H1 (cell line): Measurements from ENCODE around the gene AFF2. TPM values are rescaled to one million over a fixed set of nuclear protein-coding genes. Genes with fewer than 3 reads are reported as not detected.

ENCODE experiments used
- CTCF ChIA-PET: fragments of 300-600 bp; sonication (Branson Sonifier 250); formaldehyde crosslinking; loops from one replicate; lab custom pipeline; 2021; ENCODE audit not compliant: partially characterized antibody; lab: Charles Lee
- POLR2A ChIA-PET: fragments of 300-600 bp; sonication (Branson Sonifier 250); formaldehyde crosslinking; loops from one replicate; lab custom pipeline; 2021; ENCODE audit warnings: inconsistent platforms; ENCODE audit not compliant: partially characterized antibody; lab: Charles Lee
- DNase-seq, 2 experiments: peaks; one replicate each; pipeline versions ENCODE4 v3.0.0 to v3.0.0-alpha.2; 2010 to 2022; ENCODE audit warnings: low spot score in 2 of 2, low read depth in 1 of 2, mixed read lengths in 1 of 2
- FAIRE-seq: peaks from 2 replicates; lab custom pipeline; 2011; peaks lifted over from hg19 to GRCh38; lab: Jason Lieb, UNC
- H2AFZ ChIP-seq: 2 replicates; pipeline ENCODE4 v1.8.1; 2012; ENCODE audit warnings: low read length, inconsistent platforms
- H2AK5ac ChIP-seq: 2 replicates; pipeline ENCODE4 v1.6.1; 2013; ENCODE audit warnings: low read depth, low read length
- H2BK120ac ChIP-seq: replicated peaks from 2 replicates; pipeline ENCODE3; 2013; ENCODE audit warnings: low read depth, low read length, inconsistent platforms
- H2BK12ac ChIP-seq: 2 replicates; pipeline ENCODE4 v1.6.1; 2013; ENCODE audit warnings: low read depth, low read length
- H2BK15ac ChIP-seq: 2 replicates; pipeline ENCODE4 v1.6.1; 2013; ENCODE audit warnings: low read length
- H2BK20ac ChIP-seq: 2 replicates; pipeline ENCODE4 v1.6.1; 2013; ENCODE audit warnings: low read length
- H2BK5ac ChIP-seq: 2 replicates; pipeline ENCODE4 v1.6.1; 2013; ENCODE audit warnings: low read depth, low read length
- H3K14ac ChIP-seq: 2 replicates; pipeline ENCODE4 v1.6.1; 2013; ENCODE audit warnings: inconsistent platforms; ENCODE audit not compliant: insufficient read length
- H3K18ac ChIP-seq: 2 replicates; pipeline ENCODE4 v1.6.1; 2013; ENCODE audit warnings: low read length; ENCODE audit errors: extremely low read depth
- H3K23ac ChIP-seq: 2 replicates; pipeline ENCODE4 v1.6.1; 2013; ENCODE audit warnings: inconsistent platforms; ENCODE audit not compliant: insufficient read length
- H3K23me2 ChIP-seq: 2 replicates; pipeline ENCODE4 v1.6.1; 2013; ENCODE audit warnings: low read depth, low read length
- H3K27ac ChIP-seq: 2 replicates; pipeline ENCODE4 v1.6.1; 2011; ENCODE audit warnings: low read depth, low read length, inconsistent platforms
- H3K27me3 ChIP-seq, 4 experiments: replicated peaks in 1 of 4; 1 replicate in 1 of 4; 2 replicates in 3 of 4; pipeline versions ENCODE4 v1.6.1 to v1.8.1; 2011 to 2013; ENCODE audit warnings: low read length in 3 of 4, mild to moderate bottlenecking in 3 of 4, inconsistent platforms in 2 of 4, mixed read lengths in 2 of 4, moderate library complexity in 1 of 4; ENCODE audit not compliant: control insufficient read depth in 3 of 4, insufficient read depth in 3 of 4; ENCODE audit errors: extremely low read depth in 1 of 4
- H3K36me3 ChIP-seq, 4 experiments: 2 replicates each; pipeline versions ENCODE4 v1.6.1 to v1.8.1; 2011 to 2013; ENCODE audit warnings: mild to moderate bottlenecking in 4 of 4, low read length in 3 of 4, moderate library complexity in 2 of 4, control low read depth in 1 of 4, inconsistent platforms in 1 of 4; ENCODE audit not compliant: insufficient read depth in 4 of 4, control insufficient read depth in 2 of 4
- H3K4ac ChIP-seq: replicated peaks from 2 replicates; pipeline ENCODE3; 2013; ENCODE audit warnings: low read length, low read depth, mixed read lengths, inconsistent platforms; ENCODE audit not compliant: insufficient read length
- H3K4me1 ChIP-seq, 4 experiments: replicated peaks in 1 of 4; 1 replicate in 1 of 4; 2 replicates in 3 of 4; pipeline versions ENCODE4 v1.6.1 to v1.8.1; 2011 to 2013; ENCODE audit warnings: low read length in 3 of 4, inconsistent platforms in 2 of 4, mixed read lengths in 1 of 4; ENCODE audit not compliant: insufficient read depth in 4 of 4, control insufficient read depth in 3 of 4
- H3K4me2 ChIP-seq, 2 experiments: 2 replicates each; pipeline versions ENCODE4 v1.6.1 to v1.8.1; 2011 to 2013; ENCODE audit warnings: low read depth in 2 of 2, low read length in 2 of 2, control low read depth in 1 of 2, inconsistent platforms in 1 of 2, mild to moderate bottlenecking in 1 of 2; ENCODE audit not compliant: insufficient read depth in 1 of 2
- H3K4me3 ChIP-seq, 4 experiments: fragments of 200-600, 300-600 bp in 1 of 4; sonication (generic), shearing (Covaris generic), sonication (Bioruptor Twin) in 1 of 4; 2 replicates each; pipeline versions ENCODE4 v1.5.1 to v1.8.1; 2011 to 2016; ENCODE audit warnings: low read length in 4 of 4, low read depth in 3 of 4, control low read depth in 2 of 4, inconsistent platforms in 2 of 4, mild to moderate bottlenecking in 2 of 4, mixed read lengths in 1 of 4, moderate library complexity in 1 of 4; ENCODE audit not compliant: insufficient read depth in 2 of 4; ENCODE audit errors: extremely low read depth in 1 of 4
- H3K56ac ChIP-seq: replicated peaks from 2 replicates; pipeline ENCODE3; 2013; ENCODE audit warnings: low read depth, mild to moderate bottlenecking, mixed read lengths, low read length, inconsistent platforms; ENCODE audit not compliant: insufficient read length
- H3K79me1 ChIP-seq: 2 replicates; pipeline ENCODE4 v1.6.1; 2013; ENCODE audit warnings: low read depth, low read length, control low read depth
- H3K79me2 ChIP-seq, 2 experiments: 2 replicates each; pipeline versions ENCODE4 v1.6.1 to v1.8.1; 2012 to 2013; ENCODE audit warnings: low read length in 2 of 2, mild to moderate bottlenecking in 2 of 2, inconsistent platforms in 1 of 2; ENCODE audit not compliant: insufficient read depth in 2 of 2, control insufficient read depth in 1 of 2
- H3K9ac ChIP-seq, 4 experiments: replicated peaks in 1 of 4; 1 replicate in 1 of 4; 2 replicates in 3 of 4; pipeline versions ENCODE4 v1.6.1 to v1.8.1; 2011 to 2013; ENCODE audit warnings: low read depth in 3 of 4, low read length in 3 of 4, control low read depth in 2 of 4, mild to moderate bottlenecking in 2 of 4, moderate library complexity in 2 of 4, inconsistent platforms in 1 of 4; ENCODE audit errors: extremely low read depth in 1 of 4
- H3K9me3 ChIP-seq, 2 experiments: 2 replicates each; pipeline versions ENCODE4 v1.6.1 to v1.8.1; 2012 to 2013; ENCODE audit warnings: mild to moderate bottlenecking in 2 of 2, moderate library complexity in 2 of 2, control low read depth in 1 of 2, inconsistent platforms in 1 of 2, low read depth in 1 of 2, low read length in 1 of 2, mixed read lengths in 1 of 2; ENCODE audit not compliant: insufficient read depth in 2 of 2
- H4K20me1 ChIP-seq, 2 experiments: replicated peaks in 1 of 2; 2 replicates each; pipeline versions ENCODE3 to v1.8.1; 2011 to 2013; ENCODE audit warnings: inconsistent platforms in 2 of 2, low read length in 2 of 2, mild to moderate bottlenecking in 1 of 2; ENCODE audit not compliant: insufficient read depth in 2 of 2, control insufficient read depth in 1 of 2
- H4K5ac ChIP-seq: 2 replicates; pipeline ENCODE4 v1.6.1; 2013; ENCODE audit warnings: low read length, low read depth, mixed read lengths, inconsistent platforms; ENCODE audit not compliant: insufficient read length
- H4K8ac ChIP-seq: 2 replicates; pipeline ENCODE4 v1.8.0; 2013; ENCODE audit warnings: mild to moderate bottlenecking, moderate library complexity, low read length, inconsistent platforms; ENCODE audit not compliant: insufficient read depth; ENCODE audit errors: extremely low read depth
- H4K91ac ChIP-seq: replicated peaks from 2 replicates; pipeline ENCODE3; 2013; ENCODE audit warnings: low read length, mixed read lengths, inconsistent platforms; ENCODE audit not compliant: insufficient read length
- CEBPB ChIP-seq: IDR thresholded peaks from 2 replicates; pipeline ENCODE4 v1.6.1; 2012; ENCODE audit warnings: low read depth, low read length
- CHD2 ChIP-seq: IDR thresholded peaks from 2 replicates; pipeline ENCODE4 v1.6.1; 2012; ENCODE audit warnings: low read length, improper control_type of control experiment
- CTBP2 ChIP-seq: IDR thresholded peaks from 2 replicates; pipeline ENCODE4 v1.7.0; 2011; ENCODE audit warnings: borderline replicate concordance, mild to moderate bottlenecking, moderate library complexity, mixed read lengths, low read length; ENCODE audit not compliant: insufficient read depth, insufficient read length
- HDAC2 ChIP-seq, 2 experiments: fragments of 300-600 bp in 1 of 2; sonication (generic) in 1 of 2; IDR thresholded peaks; 2 replicates each; pipeline ENCODE4 v1.6.1; 2011 to 2012; ENCODE audit warnings: low read depth in 2 of 2, low read length in 2 of 2, mild to moderate bottlenecking in 2 of 2, moderate library complexity in 2 of 2, borderline replicate concordance in 1 of 2, inconsistent platforms in 1 of 2
- JUN ChIP-seq: IDR thresholded peaks from 2 replicates; pipeline ENCODE4 v1.6.1; 2011; ENCODE audit warnings: low read depth, mild to moderate bottlenecking, improper control_type of control experiment, low read length
- KDM4A ChIP-seq: IDR thresholded peaks from one replicate; pipeline ENCODE4 v1.7.1; 2012; ENCODE audit warnings: low read depth, mild to moderate bottlenecking, moderate library complexity, low read length, inconsistent platforms; ENCODE audit not compliant: severe bottlenecking
- MAFK ChIP-seq: IDR thresholded peaks from 2 replicates; pipeline ENCODE4 v1.6.1; 2012; ENCODE audit warnings: low read depth, mild to moderate bottlenecking, improper control_type of control experiment, low read length
- PHF8 ChIP-seq: fragments of 200-600 bp; sonication (generic); conservative IDR thresholded peaks from 2 replicates; pipeline ENCODE4 v1.7.1; 2012; ENCODE audit warnings: low read depth, mild to moderate bottlenecking, inconsistent platforms, low read length, moderate library complexity
- SAP30 ChIP-seq: fragments of 300-600 bp; sonication (generic); IDR thresholded peaks from 2 replicates; pipeline ENCODE4 v1.7.1; 2012; ENCODE audit warnings: low read length, moderate library complexity, mild to moderate bottlenecking, inconsistent platforms; ENCODE audit not compliant: insufficient read depth, insufficient replicate concordance
- SIN3A ChIP-seq, 2 experiments: IDR thresholded peaks in 1 of 2; conservative IDR thresholded peaks in 1 of 2; 2 replicates each; pipeline ENCODE4 v1.6.1; 2011 to 2012; ENCODE audit warnings: low read length in 2 of 2, improper control_type of control experiment in 1 of 2, low read depth in 1 of 2, mild to moderate bottlenecking in 1 of 2
- SP1 ChIP-seq: IDR thresholded peaks from 2 replicates; pipeline ENCODE4 v1.6.1; 2011; ENCODE audit warnings: low read depth, low read length
- TCF12 ChIP-seq: IDR thresholded peaks from 2 replicates; pipeline ENCODE4 v1.6.1; 2011; ENCODE audit warnings: low read depth, mild to moderate bottlenecking, low read length
- USF2 ChIP-seq: IDR thresholded peaks from 2 replicates; pipeline ENCODE4 v1.6.1; 2011; ENCODE audit warnings: low read length, improper control_type of control experiment
- WGBS, 2 experiments: shearing (Covaris generic) in 1 of 2; methylation state at CpG; one replicate each; pipeline versions ENCODE4 v1.1.6 to v1.1.7; 2013 to 2015; ENCODE audit warnings: low lambda C conversion rate in 2 of 2, mixed read lengths in 2 of 2, inconsistent platforms in 1 of 2, low coverage in 1 of 2, missing lambda C conversion rate in 1 of 2; ENCODE audit not compliant: insufficient replicate concordance in 2 of 2, insufficient coverage in 1 of 2, insufficient read length in 1 of 2; ENCODE audit errors: extremely low coverage in 1 of 2, missing lambda C conversion rate in 1 of 2; 5-methylcytosine and 5-hydroxymethylcytosine counted together
- polyA plus RNA-seq, 7 experiments: library from polyadenylated mRNA; depleted of rRNA in 3 of 7; stranded (reverse) in 5 of 7; unstranded in 2 of 7; fragments of >200 nt in 5 of 7; fragments of 200-250 nt in 2 of 7; gene quantifications; 1 replicate in 5 of 7; 2 replicates in 1 of 7; 4 replicates in 1 of 7; pipeline versions ENCODE4 v1.2.1 to v1.2.3, GENCODE V29; 2011 to 2013; ENCODE audit warnings: missing spikeins in 2 of 7, mixed read lengths in 2 of 7
- total RNA-seq: library from RNA; stranded (reverse); fragmentation: NEBNext Ultra II Directional; extraction: Animal tissue kit (Norgen Biotek cat#: 25700); gene quantifications from 2 replicates; pipeline ENCODE4 v1.2.1, GENCODE V29; 2021

Gene AFF2
- total and polyA plus RNA-seq, 2 of the 8 experiments (the other 6 are each of a cell fraction or from before 2014, with no cell fraction given), result 2.0 to 7.3 TPM

- Histone ChIP-seq H3K9me3 (no peaks in the 10 kb centered on the region), H3K23me2 (no peaks in the 10 kb centered on the region), H2BK20ac (no peak overlapping the region), H3K56ac (no peak overlapping the region), H4K8ac (no peak overlapping the region), H2AFZ (no peak overlapping the region), H3K4ac (no peak overlapping the region), H3K4me2 (no peak overlapping the region), H3K27ac (no peak overlapping the region), H3K14ac (no peak overlapping the region), H2AK5ac (no peak overlapping the region), H3K79me1 (no peaks in the 10 kb centered on the region), H2BK5ac (no peak overlapping the region), H3K79me2 (no peaks in the 10 kb centered on the region), H3K9ac (no peak overlapping the region), H4K20me1 (no peaks in the 10 kb centered on the region), H2BK120ac (no peak overlapping the region), H3K27me3 (no peaks in the 10 kb centered on the region), H2BK15ac (no peak overlapping the region), H3K23ac (no peak overlapping the region), H2BK12ac (no peak overlapping the region), H3K18ac (no peak overlapping the region), H4K91ac (no peak overlapping the region), H3K36me3 (no peaks in the 10 kb centered on the region), H3K4me1 (0 out of 7 replicates have a peak, but pooled peaks cover 0 to 4% (median 0%) of the 10 kb centered on the region in 4 experiments), H3K4me3 (no peak overlapping the region), H4K5ac (no peak overlapping the region)
- CTCF ChIA-PET, result no interaction called here
- 100% methylated on average over 4 of the region's 4 CpGs; no CpG with 5 or more reads in 1 of the 2 experiments for WGBS, 2 experiments
- POLR2A ChIA-PET, result no interaction called here
- DNase-seq, result no peak
- no peak for FAIRE-seq
- TF ChIP-seq CTBP2, result no peak
- TF ChIP-seq MAFK, result no peak
- no peak for TF ChIP-seq SAP30
- TF ChIP-seq USF2, result no peak
- no peak for TF ChIP-seq CEBPB
- no peak for TF ChIP-seq JUN
- no peak for TF ChIP-seq CHD2
- no peak for TF ChIP-seq PHF8
- TF ChIP-seq HDAC2 (IDR thresholded peaks at IDR 0.05; ENCODE audit: borderline replicate concordance in 1 of 2, low read depth in 2 of 2, low read length in 2 of 2), result no peak
- TF ChIP-seq SP1, result no peak
- no peak for TF ChIP-seq TCF12
- TF ChIP-seq KDM4A, result no peak
- no peak for TF ChIP-seq SIN3A (conservative IDR thresholded peaks at IDR 0.05 in 1 of 2, IDR thresholded peaks at IDR 0.05 in 1 of 2; ENCODE audit: low read depth in 1 of 2, low read length in 2 of 2)
Observed at GRCh38 chrX:148774276-148774675, 273.9 kb downstream of the AFF2 start.
